ENCODE data around the gene SCAPER.
"Not testable (repeated sequence)": the region's sequence is repeated elsewhere in the genome, so short reads cannot be mapped to it uniquely, and the experiment has no call there.

Gene SCAPER

GRCh38 chr15:76335307-76336253, 569.6 kb downstream of the SCAPER start:
- no peak for DNase-seq

GRCh38 chr15:76334438-76335306, 570.5 kb downstream of the SCAPER start:
- DNase-seq, result no peak

- no peak for DNase-seq
Measured at GRCh38 chr15:76333720-76334437, 571.3 kb downstream of the SCAPER start.

- no peak for DNase-seq
Measured at GRCh38 chr15:76333309-76333708, 571.8 kb downstream of the SCAPER start.

GRCh38 chr15:76332796-76333195, 572.3 kb downstream of the SCAPER start:
- no peak for DNase-seq

DNA sequence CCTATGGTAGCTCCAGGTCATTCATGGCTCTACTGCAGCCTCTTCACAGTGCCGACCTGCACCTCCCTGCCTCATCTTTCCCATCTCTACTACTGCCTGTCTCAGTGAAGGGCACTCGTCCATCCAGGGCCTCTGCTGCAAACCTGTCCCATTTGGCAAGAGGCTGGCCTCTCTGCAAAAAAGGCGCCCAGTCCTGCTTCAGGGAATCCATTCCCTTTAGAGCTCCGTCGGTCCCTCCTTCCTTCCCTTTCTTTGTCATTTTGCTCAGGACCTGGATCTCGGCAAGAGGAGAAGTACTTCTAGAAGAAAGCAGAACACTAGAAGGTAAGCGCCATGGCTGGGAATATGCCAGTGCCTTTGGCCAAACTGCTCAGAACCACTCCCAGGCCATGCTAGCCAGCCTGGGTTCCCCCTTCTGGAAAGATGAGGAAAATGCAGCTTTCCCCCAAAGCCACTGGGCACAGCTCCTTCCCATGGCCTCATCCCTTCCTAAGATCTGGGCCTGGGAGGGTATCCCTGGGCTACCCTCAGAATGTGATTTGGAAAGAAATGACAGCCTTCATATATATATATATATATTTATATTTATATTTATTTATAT, 575.0 kb downstream of the SCAPER start:
- DNase-seq, result peak in 1 of 2 experiments; percentile 14

- DNase-seq, result no peak
Measured at GRCh38 chr15:76328958-76329357, 576.2 kb downstream of the SCAPER start.

DNA sequence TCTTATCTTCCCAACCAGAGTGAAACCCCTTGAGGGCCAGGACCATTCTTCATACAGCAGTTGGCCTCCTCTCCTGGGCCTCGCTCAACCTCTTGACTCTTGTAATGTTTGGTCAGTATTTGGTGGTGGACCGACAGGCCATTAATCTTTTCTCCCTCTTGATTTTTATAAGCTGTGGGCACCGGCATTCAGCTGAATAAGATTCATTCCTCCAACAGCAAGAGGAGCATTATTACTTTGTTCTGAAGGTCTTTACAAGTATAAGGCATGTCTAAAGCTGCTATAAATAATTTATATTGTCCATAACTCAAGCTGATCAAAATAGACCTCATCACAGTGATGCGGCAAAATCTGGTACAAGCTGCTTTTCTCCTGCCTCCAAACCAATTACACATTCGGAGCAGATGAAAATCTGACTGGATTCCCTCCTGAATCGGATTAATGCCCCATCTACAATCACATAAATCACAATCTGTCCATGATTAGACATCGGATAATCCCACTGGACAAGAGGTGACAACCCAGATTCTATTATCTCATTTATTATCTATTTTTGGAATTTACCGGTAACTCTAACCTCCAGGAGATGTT, 576.9 kb downstream of the SCAPER start:
- DNase-seq, result no peak

- no peak for DNase-seq
Measured at GRCh38 chr15:76327191-76328105, 577.7 kb downstream of the SCAPER start.

- DNase-seq, result no peak
Measured at GRCh38 chr15:76325704-76326103, 579.4 kb downstream of the SCAPER start.

GRCh38 chr15:76324066-76324465, 581.1 kb downstream of the SCAPER start:
- no peak for DNase-seq

DNA sequence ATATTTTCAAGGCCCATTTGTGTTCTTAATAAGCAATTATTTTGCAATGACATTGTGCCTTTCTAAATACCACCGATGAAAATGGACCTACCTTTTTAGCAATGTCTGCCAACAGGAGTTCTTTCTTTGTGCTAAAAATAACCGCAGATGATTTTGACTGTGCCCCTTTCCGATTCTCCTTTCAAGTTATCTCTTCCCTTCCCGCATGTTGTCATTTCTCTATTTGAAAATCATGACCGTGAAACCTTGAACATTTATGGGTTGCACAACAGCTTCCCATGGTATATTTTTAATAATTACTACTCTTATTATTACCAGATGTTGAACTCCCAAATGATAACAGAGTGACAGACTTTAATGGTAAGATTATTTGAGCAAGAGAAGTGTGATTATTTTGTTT, 583.5 kb downstream of the SCAPER start:
- no peak for DNase-seq

- no peak for DNase-seq
Measured at GRCh38 chr15:76321171-76321570, 584.0 kb downstream of the SCAPER start.

- no peak for DNase-seq
Measured at GRCh38 chr15:76320012-76320411, 585.1 kb downstream of the SCAPER start.

GRCh38 chr15:76313731-76314130, 591.4 kb downstream of the SCAPER start:
- DNase-seq, result no peak

- DNase-seq, result not testable (repeated sequence)
Measured at GRCh38 chr15:76313175-76313567, 592.0 kb downstream of the SCAPER start.

DNA sequence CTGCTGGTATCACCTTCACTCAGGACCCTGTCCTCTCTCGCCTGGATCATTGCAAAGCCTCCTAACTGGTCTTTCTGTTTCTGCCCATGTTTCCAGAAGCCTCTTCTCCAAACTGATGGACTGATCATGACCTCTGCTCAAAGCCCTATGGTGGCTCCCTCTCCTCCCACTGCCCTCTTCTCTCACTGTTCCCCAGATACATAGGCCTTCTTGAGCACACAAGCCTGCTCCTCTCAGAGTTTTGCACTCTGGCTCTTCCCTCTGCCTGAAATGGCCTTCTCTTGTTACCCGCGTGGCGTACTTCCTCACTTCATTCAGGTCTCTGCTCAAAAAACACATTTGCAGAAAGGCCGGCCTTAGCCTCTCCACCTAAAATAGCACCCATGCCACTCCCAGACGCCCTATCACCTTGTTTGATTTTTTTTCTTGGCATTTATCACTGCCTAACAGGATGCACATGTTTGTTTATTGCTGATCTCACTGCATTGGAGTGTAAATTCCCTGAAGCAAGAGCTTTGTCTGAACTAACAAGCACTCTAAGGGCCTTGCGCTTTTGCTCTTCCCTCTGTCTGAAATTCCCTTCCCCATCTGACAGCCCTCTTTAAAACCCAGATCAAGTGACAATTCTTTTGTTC, 592.5 kb downstream of the SCAPER start:
- DNase-seq, result no peak

DNA sequence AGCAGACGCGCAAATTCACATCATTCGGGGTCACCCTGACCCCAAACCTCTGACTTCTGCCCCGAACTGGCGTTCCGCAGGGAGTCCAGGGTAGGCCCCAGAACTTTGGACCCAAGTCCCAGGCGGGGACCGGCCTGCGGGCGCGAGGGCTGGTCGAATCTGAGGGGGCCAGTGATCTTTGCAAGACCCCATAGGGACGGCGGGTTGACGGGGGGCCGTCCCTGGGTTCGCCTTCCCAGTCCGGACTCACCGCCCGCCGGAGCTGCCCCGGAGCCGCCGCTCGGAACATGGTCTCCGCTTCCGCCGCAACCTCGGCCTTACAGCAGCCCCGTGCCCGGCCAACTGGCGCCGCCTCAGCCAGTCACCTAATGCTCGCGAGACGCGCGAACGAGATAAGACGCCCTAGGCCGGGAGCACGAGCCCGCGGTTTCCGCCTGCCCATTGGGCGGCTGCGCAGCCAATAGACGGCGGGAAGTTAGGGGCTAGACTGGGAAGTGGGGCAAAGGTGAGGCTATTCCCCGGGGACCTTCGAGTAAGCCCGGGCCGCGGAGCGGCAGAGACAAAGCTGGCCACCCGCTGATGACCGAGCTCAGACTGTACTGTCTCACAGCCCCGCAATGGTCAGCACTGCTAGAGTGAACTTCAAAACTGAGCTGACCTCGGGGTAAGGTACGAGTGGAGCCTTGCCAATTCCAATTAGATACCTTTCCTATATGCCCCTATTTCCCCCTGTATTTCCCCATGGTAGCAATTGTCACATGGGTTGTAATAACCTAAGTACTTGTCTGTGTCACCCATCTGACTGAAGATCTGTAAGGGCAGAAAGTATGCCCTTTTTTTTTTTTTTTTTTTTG, 593.8 kb downstream of the SCAPER start, which contains the start of gene ETFA:
Gene ETFA, minus strand, starts transcription at position 370 of the 854 bp plus-strand sequence. Its CDS starts 81 bp downstream, at position 289.
- DNase-seq, result peak; percentile 92

GRCh38 chr15:76310475-76311099, 594.6 kb downstream of the SCAPER start:
- DNase-seq, result peak; percentile 16 to 35
